H1 (cell line): ENCODE measurements around the gene GOLGA6C.
"Not testable (repeated sequence)": the region's sequence is repeated elsewhere in the genome, so short reads cannot be mapped to it uniquely, and the experiment has no call there.

Source experiments
- ATF2 ChIP-seq: IDR thresholded peaks from 2 replicates; pipeline ENCODE4 v1.6.1; 2012; ENCODE audit warnings: low read length, inconsistent platforms
- CEBPB ChIP-seq: IDR thresholded peaks from 2 replicates; pipeline ENCODE4 v1.6.1; 2012; ENCODE audit warnings: low read depth, low read length
- CTCF ChIP-seq, 3 experiments: IDR thresholded peaks; 1 replicate in 2 of 3; 2 replicates in 1 of 3; pipeline versions ENCODE4 v1.5.1 to v1.6.1; 2011; ENCODE audit warnings: low read length in 3 of 3, mild to moderate bottlenecking in 3 of 3, inconsistent platforms in 2 of 3, low read depth in 1 of 3, moderate library complexity in 1 of 3; ENCODE audit not compliant: insufficient read depth in 1 of 3; ENCODE audit errors: control extremely low read depth in 1 of 3
- EP300 ChIP-seq, 2 experiments: IDR thresholded peaks; 1 replicate in 1 of 2; 2 replicates in 1 of 2; pipeline ENCODE4 v1.6.1; 2011 to 2012; ENCODE audit warnings: low read depth in 2 of 2, low read length in 2 of 2, mild to moderate bottlenecking in 2 of 2, borderline replicate concordance in 1 of 2, inconsistent platforms in 1 of 2, moderate library complexity in 1 of 2
- JUN ChIP-seq: IDR thresholded peaks from 2 replicates; pipeline ENCODE4 v1.6.1; 2011; ENCODE audit warnings: low read depth, mild to moderate bottlenecking, improper control_type of control experiment, low read length
- NRF1 ChIP-seq: IDR thresholded peaks from 2 replicates; pipeline ENCODE4 v1.6.1; 2011; ENCODE audit warnings: mild to moderate bottlenecking, low read depth, low read length, improper control_type of control experiment

- TF ChIP-seq CTCF (IDR thresholded peaks at IDR 0.05; ENCODE audit: control extremely low read depth in 1 of 3, insufficient read depth in 1 of 3, low read depth in 1 of 3, low read length in 3 of 3); ATF2; CEBPB; JUN; EP300 (IDR thresholded peaks at IDR 0.05; ENCODE audit: borderline replicate concordance in 1 of 2, low read depth in 2 of 2, low read length in 2 of 2); NRF1: not testable (repeated sequence)
Observed at GRCh38 chr15:75245741-75246140, 12.4 kb upstream of the GOLGA6C start.
